ENCODE results near the gene RPS21.

RPS21 gene

GRCh38 chr20:62351469-62352401, 35.2 kb upstream of the RPS21 start:
- H3K27ac ChIP-seq (ENCODE audit: low read length, poor library complexity, severe bottlenecking), result no peak overlapping the region
- H3K9me3 ChIP-seq (ENCODE audit: control insufficient read depth, low read length), result peaks cover 3% of the 10 kb centered on the region

GRCh38 chr20:62352402-62353288, 34.3 kb upstream of the RPS21 start:
- H2BK120ac ChIP-seq (ENCODE audit: low read depth, low read length), result no peak overlapping the region
- peak overlapping the region; percentile 12 for H2BK15ac ChIP-seq (ENCODE audit: low read depth, poor library complexity, severe bottlenecking)
- H2AFZ ChIP-seq (ENCODE audit: low read depth, low read length), result no peak overlapping the region
- no peak for DNase-seq
- no peak overlapping the region for H4K91ac ChIP-seq (ENCODE audit: low read length)
- H3K14ac ChIP-seq (ENCODE audit: low read length in 2 of 2), result no peak overlapping the region
- no peak overlapping the region for H3K9ac ChIP-seq (ENCODE audit: low read length)
- 92% methylated on average over 43 of the region's 43 CpGs for WGBS
- H3K4me2 ChIP-seq (ENCODE audit: low read length, poor library complexity, severe bottlenecking), result no peak overlapping the region
- H3K4ac ChIP-seq (ENCODE audit: low read depth in 1 of 2, low read length in 2 of 2), result no peak overlapping the region
- H3K79me1 ChIP-seq (replicated peaks; ENCODE audit: low read length, poor library complexity, severe bottlenecking), result peaks cover 19% of the 10 kb centered on the region
- peaks cover 9 to 81% of the 10 kb centered on the region in 2 experiments for H3K36me3 ChIP-seq (ENCODE audit: control insufficient read depth in 1 of 2, insufficient read depth in 2 of 2, low read depth in 1 of 2, low read length in 2 of 2)
- H2BK12ac ChIP-seq (ENCODE audit: low read length in 2 of 2), result no peak overlapping the region
- H3K27me3 ChIP-seq (ENCODE audit: control insufficient read depth in 1 of 2, insufficient read depth in 1 of 2, low read length in 2 of 2), result no peaks in the 10 kb centered on the region
- H3K18ac ChIP-seq (ENCODE audit: low read depth in 1 of 2, low read length in 2 of 2), result no peak overlapping the region
- H4K8ac ChIP-seq (ENCODE audit: low read length), result no peak overlapping the region
- H3K9me3 ChIP-seq (ENCODE audit: control insufficient read depth, low read length), result peaks cover 3% of the 10 kb centered on the region
- no peak overlapping the region for H2AK5ac ChIP-seq (ENCODE audit: low read length, severe bottlenecking)
- H3K4me3 ChIP-seq (ENCODE audit: insufficient read depth in 1 of 2, low read depth in 1 of 2, low read length in 2 of 2), result no peak overlapping the region
- H3K4me1 ChIP-seq (ENCODE audit: control insufficient read depth, insufficient read depth, low read depth, low read length), result peaks cover 72% of the 10 kb centered on the region
- H3K23ac ChIP-seq (ENCODE audit: low read length in 2 of 2), result no peak overlapping the region
- H2BK5ac ChIP-seq (ENCODE audit: low read depth, low read length, poor library complexity, severe bottlenecking), result no peak overlapping the region
- H3K27ac ChIP-seq (ENCODE audit: low read length, poor library complexity, severe bottlenecking), result peak overlapping the region; percentile 14

More at GRCh38 chr20:62351469-62352401, 35.2 kb upstream of the RPS21 start:
- H4K8ac ChIP-seq (ENCODE audit: low read length), result no peak overlapping the region
- no peak overlapping the region for H3K4me2 ChIP-seq (ENCODE audit: low read length, poor library complexity, severe bottlenecking)
- DNase-seq, result no peak
- H3K4me3 ChIP-seq (ENCODE audit: insufficient read depth in 1 of 2, low read depth in 1 of 2, low read length in 2 of 2), result no peak overlapping the region
- H3K4me1 ChIP-seq (ENCODE audit: control insufficient read depth, insufficient read depth, low read depth, low read length), result peaks cover 62% of the 10 kb centered on the region
- H3K36me3 ChIP-seq (ENCODE audit: control insufficient read depth in 1 of 2, insufficient read depth in 2 of 2, low read depth in 1 of 2, low read length in 2 of 2), result peaks cover 11 to 83% of the 10 kb centered on the region in 2 experiments
- H3K79me1 ChIP-seq (replicated peaks; ENCODE audit: low read length, poor library complexity, severe bottlenecking), result peaks cover 28% of the 10 kb centered on the region
- no peak overlapping the region for H2BK15ac ChIP-seq (ENCODE audit: low read depth, poor library complexity, severe bottlenecking)
- H3K18ac ChIP-seq (ENCODE audit: low read depth in 1 of 2, low read length in 2 of 2), result no peak overlapping the region
- 95% methylated on average over 60 of the region's 60 CpGs for WGBS
- H2AK5ac ChIP-seq (ENCODE audit: low read length, severe bottlenecking), result no peak overlapping the region
- H4K91ac ChIP-seq (ENCODE audit: low read length), result no peak overlapping the region
- H2BK5ac ChIP-seq (ENCODE audit: low read depth, low read length, poor library complexity, severe bottlenecking), result no peak overlapping the region
- no peak overlapping the region for H3K4ac ChIP-seq (ENCODE audit: low read depth in 1 of 2, low read length in 2 of 2)
- H3K14ac ChIP-seq (ENCODE audit: low read length in 2 of 2), result no peak overlapping the region
- H2AFZ ChIP-seq (ENCODE audit: low read depth, low read length), result no peak overlapping the region
- H3K23ac ChIP-seq (ENCODE audit: low read length in 2 of 2), result no peak overlapping the region
- no peak overlapping the region for H3K9ac ChIP-seq (ENCODE audit: low read length)
- no peak overlapping the region for H2BK120ac ChIP-seq (ENCODE audit: low read depth, low read length)
- H2BK12ac ChIP-seq (ENCODE audit: low read length in 2 of 2), result no peak overlapping the region
- no peaks in the 10 kb centered on the region for H3K27me3 ChIP-seq (ENCODE audit: control insufficient read depth in 1 of 2, insufficient read depth in 1 of 2, low read length in 2 of 2)

GRCh38 chr20:62353289-62354030, 33.4 kb upstream of the RPS21 start:
- no peak overlapping the region for H4K8ac ChIP-seq (ENCODE audit: low read length)
- H3K23ac ChIP-seq (ENCODE audit: low read length in 2 of 2), result no peak overlapping the region
- H2BK15ac ChIP-seq (ENCODE audit: low read depth, poor library complexity, severe bottlenecking), result no peak overlapping the region
- no peak for DNase-seq
- H3K36me3 ChIP-seq (ENCODE audit: control insufficient read depth in 1 of 2, insufficient read depth in 2 of 2, low read depth in 1 of 2, low read length in 2 of 2), result peaks cover 9 to 82% of the 10 kb centered on the region in 2 experiments
- no peak overlapping the region for H3K18ac ChIP-seq (ENCODE audit: low read depth in 1 of 2, low read length in 2 of 2)
- H3K14ac ChIP-seq (ENCODE audit: low read length in 2 of 2), result no peak overlapping the region
- no peak overlapping the region for H3K9ac ChIP-seq (ENCODE audit: low read length)
- H3K9me3 ChIP-seq (ENCODE audit: control insufficient read depth, low read length), result peaks cover 3% of the 10 kb centered on the region
- H3K4ac ChIP-seq (ENCODE audit: low read depth in 1 of 2, low read length in 2 of 2), result no peak overlapping the region
- peak overlapping the region; percentile 10 for H2AK5ac ChIP-seq (ENCODE audit: low read length, severe bottlenecking)
- H2BK5ac ChIP-seq (ENCODE audit: low read depth, low read length, poor library complexity, severe bottlenecking), result no peak overlapping the region
- H3K4me1 ChIP-seq (ENCODE audit: control insufficient read depth, insufficient read depth, low read depth, low read length), result peaks cover 80% of the 10 kb centered on the region
- H3K27me3 ChIP-seq (ENCODE audit: control insufficient read depth in 1 of 2, insufficient read depth in 1 of 2, low read length in 2 of 2), result no peaks in the 10 kb centered on the region
- H3K27ac ChIP-seq (ENCODE audit: low read length, poor library complexity, severe bottlenecking), result peak overlapping the region; percentile 14
- peaks cover 16% of the 10 kb centered on the region for H3K79me1 ChIP-seq (replicated peaks; ENCODE audit: low read length, poor library complexity, severe bottlenecking)
- H4K91ac ChIP-seq (ENCODE audit: low read length), result peak overlapping the region; percentile 18
- H3K4me3 ChIP-seq (ENCODE audit: insufficient read depth in 1 of 2, low read depth in 1 of 2, low read length in 2 of 2), result no peak overlapping the region
- no peak overlapping the region for H2AFZ ChIP-seq (ENCODE audit: low read depth, low read length)
- WGBS, result 96% methylated on average over 16 of the region's 16 CpGs
- peak overlapping the region; percentile 59 for H2BK120ac ChIP-seq (ENCODE audit: low read depth, low read length)
- H3K4me2 ChIP-seq (ENCODE audit: low read length, poor library complexity, severe bottlenecking), result no peak overlapping the region
- H2BK12ac ChIP-seq (ENCODE audit: low read length in 2 of 2), result no peak overlapping the region

Data from mesenchymal stem cell (in vitro differentiated cells and primary cell).